Uterus (tissue), 2 donors: Measurements from ENCODE around the gene KRTAP5-2.
"Not testable (repeated sequence)": the region's sequence is repeated elsewhere in the genome, so short reads cannot be mapped to it uniquely, and the experiment has no call there.

Source experiments
- POLR2A ChIP-seq, 2 donors: fragments of 450-650 bp; IDR thresholded peaks; one replicate each; pipeline ENCODE4 v1.6.1; 2016; ENCODE audit warnings: antibody characterized with exemption in 2 of 2, mild to moderate bottlenecking in 1 of 2, moderate library complexity in 1 of 2
- TF ChIP-seq, protein P1 (sequence below), 4 experiments: fragments of 200-600 bp in 2 of 4; fragments of 450-650 bp in 2 of 4; sonication (generic) in 2 of 4; IDR thresholded peaks; one replicate each; pipeline ENCODE4 v1.5.1; 2016 to 2019; ENCODE audit warnings: antibody characterized with exemption in 4 of 4, mild to moderate bottlenecking in 2 of 4, moderate library complexity in 1 of 4

DNA sequence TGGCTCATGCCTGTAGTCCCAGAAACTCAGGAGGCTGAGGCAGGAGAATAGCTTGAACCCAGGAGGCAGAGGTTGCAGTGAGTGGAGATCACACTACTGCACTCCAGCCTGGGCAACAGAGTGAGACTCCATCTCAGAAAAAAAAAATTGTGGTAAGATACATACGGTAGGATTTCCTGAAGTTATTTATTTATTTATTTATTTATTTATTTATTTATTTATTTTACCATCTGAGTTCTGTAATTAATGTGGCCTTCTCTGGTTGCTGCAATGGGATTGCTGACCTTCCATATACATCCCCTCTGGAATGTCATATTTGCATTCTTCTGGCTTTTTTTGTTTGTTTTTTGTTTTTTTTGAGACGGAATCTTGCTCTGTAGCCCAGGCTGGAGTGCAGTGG, 15.2 kb downstream of the KRTAP5-2 start:
- TF ChIP-seq, protein P1, sequence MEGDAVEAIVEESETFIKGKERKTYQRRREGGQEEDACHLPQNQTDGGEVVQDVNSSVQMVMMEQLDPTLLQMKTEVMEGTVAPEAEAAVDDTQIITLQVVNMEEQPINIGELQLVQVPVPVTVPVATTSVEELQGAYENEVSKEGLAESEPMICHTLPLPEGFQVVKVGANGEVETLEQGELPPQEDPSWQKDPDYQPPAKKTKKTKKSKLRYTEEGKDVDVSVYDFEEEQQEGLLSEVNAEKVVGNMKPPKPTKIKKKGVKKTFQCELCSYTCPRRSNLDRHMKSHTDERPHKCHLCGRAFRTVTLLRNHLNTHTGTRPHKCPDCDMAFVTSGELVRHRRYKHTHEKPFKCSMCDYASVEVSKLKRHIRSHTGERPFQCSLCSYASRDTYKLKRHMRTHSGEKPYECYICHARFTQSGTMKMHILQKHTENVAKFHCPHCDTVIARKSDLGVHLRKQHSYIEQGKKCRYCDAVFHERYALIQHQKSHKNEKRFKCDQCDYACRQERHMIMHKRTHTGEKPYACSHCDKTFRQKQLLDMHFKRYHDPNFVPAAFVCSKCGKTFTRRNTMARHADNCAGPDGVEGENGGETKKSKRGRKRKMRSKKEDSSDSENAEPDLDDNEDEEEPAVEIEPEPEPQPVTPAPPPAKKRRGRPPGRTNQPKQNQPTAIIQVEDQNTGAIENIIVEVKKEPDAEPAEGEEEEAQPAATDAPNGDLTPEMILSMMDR (IDR thresholded peaks at IDR 0.05), result not testable (repeated sequence)
- not testable (repeated sequence) for TF ChIP-seq POLR2A (IDR thresholded peaks at IDR 0.05)
